Epidermal melanocyte (primary cell): ENCODE data around the gene DNAH17.

ENCODE experiments used
- DNase-seq: peaks from one replicate; pipeline ENCODE4 v3.0.0; 2011; ENCODE audit warnings: low spot score; ENCODE audit not compliant: insufficient read length

Gene DNAH17

GRCh38 chr17:78499715-78500540 lies 77.3 kb downstream of the DNAH17 start:
- no peak for DNase-seq

- DNase-seq, result no peak
Observed at GRCh38 chr17:78498848-78499247, 78.3 kb downstream of the DNAH17 start.

GRCh38 chr17:78497115-78497540 lies 80.1 kb downstream of the DNAH17 start:
- peak; percentile 80 for DNase-seq

GRCh38 chr17:78496311-78496710 lies 80.9 kb downstream of the DNAH17 start:
- DNase-seq, result no peak

- DNase-seq, result no peak
Observed at GRCh38 chr17:78495634-78496033, 81.6 kb downstream of the DNAH17 start.

- DNase-seq, result no peak
Observed at GRCh38 chr17:78494696-78495330, 82.4 kb downstream of the DNAH17 start.

- no peak for DNase-seq
Observed at GRCh38 chr17:78493853-78494695, 83.1 kb downstream of the DNAH17 start.

GRCh38 chr17:78493450-78493849 lies 83.7 kb downstream of the DNAH17 start:
- DNase-seq, result no peak

- no peak for DNase-seq
Observed at GRCh38 chr17:78492116-78492799, 84.9 kb downstream of the DNAH17 start.

GRCh38 chr17:78491236-78492115 lies 85.7 kb downstream of the DNAH17 start:
- DNase-seq, result no peak

GRCh38 chr17:78490673-78491072 lies 86.5 kb downstream of the DNAH17 start:
- no peak for DNase-seq

- DNase-seq, result no peak
Observed at GRCh38 chr17:78490156-78490555, 87.0 kb downstream of the DNAH17 start.

GRCh38 chr17:78488867-78489634 lies 88.1 kb downstream of the DNAH17 start:
- no peak for DNase-seq

GRCh38 chr17:78488156-78488555 lies 89.0 kb downstream of the DNAH17 start:
- DNase-seq, result no peak

- DNase-seq, result no peak
Observed at GRCh38 chr17:78486946-78487680, 90.1 kb downstream of the DNAH17 start.

GRCh38 chr17:78486228-78486802 lies 90.9 kb downstream of the DNAH17 start:
- no peak for DNase-seq

- no peak for DNase-seq
Observed at GRCh38 chr17:78485290-78486168, 91.7 kb downstream of the DNAH17 start.
